ENCODE measurements around the gene PZP. TPM values are rescaled to one million over a fixed set of nuclear protein-coding genes. Genes with fewer than 3 reads are reported as not detected.

The PZP gene
- polyA plus RNA-seq, 1 experiment: not detected

- H3K4me3 ChIP-seq (ENCODE audit: low read depth, low read length): no peak overlapping the region
- DNase-seq (ENCODE audit: low read depth, low spot score): no peak
- CTCF ChIA-PET: no interaction called here
- H3K27ac ChIP-seq (ENCODE audit: low read depth, low read length): no peak overlapping the region
- H3K9me3 ChIP-seq (ENCODE audit: control insufficient read depth, insufficient read depth, low read length): no peaks in the 10 kb centered on the region
- POLR2A ChIA-PET: no interaction called here
- no peaks in the 10 kb centered on the region for H3K27me3 ChIP-seq (ENCODE audit: control insufficient read depth, insufficient read depth, low read length)
- TF ChIP-seq CTCF (IDR thresholded peaks at IDR 0.05; ENCODE audit: low read depth, low read length): no peak
Observed at GRCh38 chr12:9104767-9105423, 103.3 kb downstream of the PZP start.

- H3K9me3 ChIP-seq (ENCODE audit: control insufficient read depth, insufficient read depth, low read length): no peaks in the 10 kb centered on the region
- no peak for DNase-seq (ENCODE audit: low read depth, low spot score)
- TF ChIP-seq CTCF (IDR thresholded peaks at IDR 0.05; ENCODE audit: low read depth, low read length): no peak
- H3K4me3 ChIP-seq (ENCODE audit: low read depth, low read length): no peak overlapping the region
- CTCF ChIA-PET: no interaction called here
- H3K27me3 ChIP-seq (ENCODE audit: control insufficient read depth, insufficient read depth, low read length): no peaks in the 10 kb centered on the region
- H3K27ac ChIP-seq (ENCODE audit: low read depth, low read length): no peak overlapping the region
- POLR2A ChIA-PET: no interaction called here
Observed at GRCh38 chr12:9104087-9104486, 104.1 kb downstream of the PZP start.

DNA sequence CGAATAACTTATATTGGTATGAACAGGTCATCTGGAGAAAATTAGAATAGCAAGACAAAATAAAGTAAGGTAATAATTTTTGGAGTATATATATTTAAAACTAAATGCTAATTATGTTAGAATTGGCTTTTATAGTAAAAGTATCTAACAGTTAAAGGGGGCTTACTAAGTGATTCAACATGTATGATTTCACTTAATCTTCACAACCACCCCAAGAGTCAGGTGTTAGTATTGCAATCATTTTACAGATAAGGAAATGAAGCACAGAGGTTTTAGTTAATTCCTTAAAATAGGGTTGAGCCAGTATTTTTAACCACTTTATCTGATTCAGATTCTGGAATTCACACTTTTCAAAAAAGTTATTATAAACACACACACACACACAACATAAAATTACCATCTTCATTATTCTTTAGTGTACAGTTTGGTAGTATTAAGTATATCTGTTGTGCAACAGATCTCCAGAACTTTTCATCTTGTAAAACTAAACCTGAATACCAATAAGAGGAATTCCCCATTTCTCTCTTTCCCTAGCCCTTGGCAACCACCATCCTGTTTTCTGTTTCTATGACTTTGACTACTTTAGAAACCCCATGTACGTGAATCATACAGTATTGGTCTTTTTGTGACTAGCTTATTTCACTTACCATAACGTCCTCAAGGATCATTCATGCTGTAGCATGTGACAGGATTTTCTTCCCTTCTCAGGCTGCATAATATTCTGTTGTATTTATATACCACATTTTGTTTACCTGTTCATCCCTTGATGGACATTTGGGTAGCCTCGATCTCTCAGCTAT is 104.9 kb downstream of the PZP start:
- POLR2A ChIA-PET: no interaction called here
- CTCF ChIA-PET: interaction anchor here (0.8 kb wide), 1 partner anchor 213 kb away, joined by 3 read pairs; no protein-coding TSS in a partner anchor
- DNase-seq (ENCODE audit: low read depth, low spot score): no peak
- H3K4me3 ChIP-seq (ENCODE audit: low read depth, low read length): no peak overlapping the region
- no peaks in the 10 kb centered on the region for H3K9me3 ChIP-seq (ENCODE audit: control insufficient read depth, insufficient read depth, low read length)
- H3K27me3 ChIP-seq (ENCODE audit: control insufficient read depth, insufficient read depth, low read length): no peaks in the 10 kb centered on the region
- TF ChIP-seq CTCF (IDR thresholded peaks at IDR 0.05; ENCODE audit: low read depth, low read length): no peak
- H3K27ac ChIP-seq (ENCODE audit: low read depth, low read length): no peak overlapping the region

GRCh38 chr12:9101018-9101687 is 107.0 kb downstream of the PZP start:
- ChIA-PET POLR2A (no interaction called here), CTCF (no interaction called here)
- TF ChIP-seq CTCF (IDR thresholded peaks at IDR 0.05; ENCODE audit: low read depth, low read length): no peak
- DNase-seq (ENCODE audit: low read depth, low spot score): no peak
- Histone ChIP-seq H3K9me3 (ENCODE audit: control insufficient read depth, insufficient read depth, low read length) (no peaks in the 10 kb centered on the region), H3K27ac (ENCODE audit: low read depth, low read length) (no peak overlapping the region), H3K4me3 (ENCODE audit: low read depth, low read length) (no peak overlapping the region), H3K27me3 (ENCODE audit: control insufficient read depth, insufficient read depth, low read length) (no peaks in the 10 kb centered on the region)

All from AG04450 (cell line).